Spleen (tissue), 7 donors: ENCODE measurements around the gene GPRC5D.

Source experiments
- POLR2A ChIP-seq, 3 donors: fragments of 450-650 bp; IDR thresholded peaks; one replicate each; pipeline ENCODE4 v1.5.1; 2017; ENCODE audit warnings: antibody characterized with exemption in 3 of 3, mild to moderate bottlenecking in 1 of 3
- POLR2AphosphoS5 ChIP-seq, 3 donors: sonication (generic); formaldehyde crosslinking; IDR thresholded peaks; one replicate each; pipeline ENCODE4 v1.5.1; 2017; ENCODE audit warnings: antibody characterized with exemption in 3 of 3
- TF ChIP-seq, protein P1 (sequence below), 11 experiments: fragments of 200-600 bp in 7 of 11; fragments of 450-650 bp in 4 of 11; sonication (generic) in 4 of 11; IDR thresholded peaks in 8 of 11; conservative IDR thresholded peaks in 3 of 11; 1 replicate in 7 of 11; 2 replicates in 4 of 11; pipeline versions ENCODE4 v1.4.0 to v1.8.0; 2016 to 2021; ENCODE audit warnings: antibody characterized with exemption in 11 of 11, inconsistent platforms in 4 of 11, mild to moderate bottlenecking in 1 of 11
- donor health status: DM: no; HTN: no; CAD: no; lungs with moderate emphysema.
- donor health status: DM: no; HTN: no; CAD: no.
- donor health status: DM: no; HTN: no; CAD: no.

DNA sequence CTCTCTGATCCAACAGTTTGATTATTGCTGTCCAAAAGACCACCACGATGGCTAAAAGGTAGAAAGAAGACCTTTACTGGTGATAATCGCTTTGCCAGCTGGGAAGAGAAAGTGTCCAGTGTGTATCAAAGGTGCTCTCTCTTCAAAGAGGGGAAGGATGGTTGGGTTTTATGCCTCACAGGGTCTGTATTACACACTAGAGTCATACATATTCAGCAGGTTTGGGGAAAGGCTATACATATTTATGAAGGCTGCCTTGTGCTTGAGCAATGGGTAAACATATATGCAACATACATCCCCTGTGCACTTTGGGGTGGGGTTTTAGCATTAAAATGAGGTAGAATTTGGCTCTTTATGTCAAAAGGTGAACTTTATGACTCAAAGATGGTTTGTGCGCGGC, 18.2 kb downstream of the GPRC5D start:
- TF ChIP-seq, protein P1, sequence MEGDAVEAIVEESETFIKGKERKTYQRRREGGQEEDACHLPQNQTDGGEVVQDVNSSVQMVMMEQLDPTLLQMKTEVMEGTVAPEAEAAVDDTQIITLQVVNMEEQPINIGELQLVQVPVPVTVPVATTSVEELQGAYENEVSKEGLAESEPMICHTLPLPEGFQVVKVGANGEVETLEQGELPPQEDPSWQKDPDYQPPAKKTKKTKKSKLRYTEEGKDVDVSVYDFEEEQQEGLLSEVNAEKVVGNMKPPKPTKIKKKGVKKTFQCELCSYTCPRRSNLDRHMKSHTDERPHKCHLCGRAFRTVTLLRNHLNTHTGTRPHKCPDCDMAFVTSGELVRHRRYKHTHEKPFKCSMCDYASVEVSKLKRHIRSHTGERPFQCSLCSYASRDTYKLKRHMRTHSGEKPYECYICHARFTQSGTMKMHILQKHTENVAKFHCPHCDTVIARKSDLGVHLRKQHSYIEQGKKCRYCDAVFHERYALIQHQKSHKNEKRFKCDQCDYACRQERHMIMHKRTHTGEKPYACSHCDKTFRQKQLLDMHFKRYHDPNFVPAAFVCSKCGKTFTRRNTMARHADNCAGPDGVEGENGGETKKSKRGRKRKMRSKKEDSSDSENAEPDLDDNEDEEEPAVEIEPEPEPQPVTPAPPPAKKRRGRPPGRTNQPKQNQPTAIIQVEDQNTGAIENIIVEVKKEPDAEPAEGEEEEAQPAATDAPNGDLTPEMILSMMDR (IDR thresholded peaks at IDR 0.05 in 8 of 11, conservative IDR thresholded peaks at IDR 0.05 in 3 of 11): no peak
- TF ChIP-seq POLR2A (IDR thresholded peaks at IDR 0.05) (no peak), POLR2AphosphoS5 (IDR thresholded peaks at IDR 0.05) (no peak)
